ENCODE measurements around the gene VSTM2B.
"Not testable (repeated sequence)": the region's sequence is repeated elsewhere in the genome, so short reads cannot be mapped to it uniquely, and the experiment has no call there.

The VSTM2B gene

DNA sequence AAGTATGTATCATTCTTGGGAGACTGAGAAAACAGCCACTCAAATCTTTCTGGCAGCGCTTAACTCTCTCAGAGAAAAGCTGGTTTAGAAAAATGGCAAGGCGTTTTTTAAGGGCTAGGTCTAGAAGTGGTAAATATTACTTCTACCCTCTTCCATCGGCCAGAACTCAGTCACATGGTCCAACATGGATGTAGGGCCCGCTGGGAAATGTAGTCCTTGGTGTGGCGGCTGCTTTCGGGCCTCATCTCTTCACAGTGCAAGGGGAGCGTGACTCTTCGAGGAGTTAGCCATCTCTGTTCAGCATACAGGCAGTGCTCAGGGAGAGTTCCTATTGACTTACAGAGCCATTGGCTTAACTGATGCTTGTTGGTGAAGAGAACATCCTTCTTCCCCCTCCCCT, 6.3 kb downstream of the VSTM2B start:
- no peak for DNase-seq

DNA sequence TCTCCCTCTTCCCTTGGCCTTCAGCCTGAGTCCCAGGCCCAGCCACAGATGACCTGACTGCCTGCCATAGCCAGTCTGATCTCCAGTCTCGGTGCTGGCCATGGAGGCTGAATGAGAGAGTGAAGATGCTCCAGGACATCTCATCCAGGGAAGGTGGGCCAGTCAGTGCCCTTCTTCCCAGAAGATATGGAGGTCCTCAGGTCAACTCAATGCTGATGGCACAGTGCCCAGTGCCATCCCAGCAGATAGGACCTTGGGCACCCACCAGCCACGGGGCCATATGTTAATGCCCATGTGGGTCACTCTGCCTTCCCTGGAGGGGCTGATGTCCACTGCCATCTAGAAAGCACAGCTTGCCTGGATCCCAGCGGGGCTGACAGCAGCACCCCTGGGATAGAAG, 7.2 kb downstream of the VSTM2B start:
- no peak for DNase-seq

DNA sequence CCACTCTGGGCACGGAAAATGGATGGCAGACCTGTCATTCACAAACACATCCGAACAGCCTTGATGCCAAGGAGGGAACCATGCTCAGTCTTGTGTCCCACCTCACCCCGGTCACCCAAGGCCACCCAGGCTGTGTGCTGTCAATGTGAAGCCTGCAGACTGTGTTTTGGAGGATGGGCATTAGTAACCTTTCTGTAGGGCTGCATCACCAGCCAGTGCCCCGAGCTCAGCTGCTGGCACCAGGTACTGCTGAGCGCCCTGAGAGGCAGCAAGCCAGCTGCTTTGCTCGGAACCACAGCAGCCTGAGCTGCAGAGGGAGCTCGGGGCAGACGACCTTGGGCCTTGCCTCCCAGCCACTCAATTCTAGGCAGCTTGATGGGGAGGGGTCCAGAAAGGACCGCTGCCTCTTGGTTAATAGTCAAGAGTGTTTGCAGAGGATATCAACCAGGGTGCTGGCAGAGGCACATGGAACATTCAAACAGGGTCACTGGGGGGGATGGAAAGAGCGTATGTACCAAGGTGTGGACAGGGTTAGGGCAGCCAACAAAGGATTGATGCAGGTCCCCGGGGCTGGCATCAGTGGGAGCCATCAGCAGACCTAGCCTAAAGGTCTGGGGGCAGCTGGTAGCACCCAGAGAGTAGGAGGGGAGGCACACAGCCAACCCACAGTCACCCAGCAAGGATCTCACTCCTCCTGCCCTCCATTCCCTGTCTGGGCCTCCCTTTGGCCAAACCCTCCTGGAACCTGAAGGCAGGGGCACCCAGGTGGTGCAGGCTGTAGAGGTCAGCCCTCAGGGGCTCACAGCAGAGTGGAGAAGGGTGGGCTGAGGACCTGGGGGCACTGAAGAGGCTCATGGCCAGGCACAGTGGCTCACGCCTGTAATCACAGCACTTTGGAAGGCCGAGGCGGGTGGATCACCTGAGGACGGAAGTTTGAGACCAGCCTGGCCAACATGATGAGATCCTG, 8.1 kb downstream of the VSTM2B start:
- no peak for DNase-seq

DNA sequence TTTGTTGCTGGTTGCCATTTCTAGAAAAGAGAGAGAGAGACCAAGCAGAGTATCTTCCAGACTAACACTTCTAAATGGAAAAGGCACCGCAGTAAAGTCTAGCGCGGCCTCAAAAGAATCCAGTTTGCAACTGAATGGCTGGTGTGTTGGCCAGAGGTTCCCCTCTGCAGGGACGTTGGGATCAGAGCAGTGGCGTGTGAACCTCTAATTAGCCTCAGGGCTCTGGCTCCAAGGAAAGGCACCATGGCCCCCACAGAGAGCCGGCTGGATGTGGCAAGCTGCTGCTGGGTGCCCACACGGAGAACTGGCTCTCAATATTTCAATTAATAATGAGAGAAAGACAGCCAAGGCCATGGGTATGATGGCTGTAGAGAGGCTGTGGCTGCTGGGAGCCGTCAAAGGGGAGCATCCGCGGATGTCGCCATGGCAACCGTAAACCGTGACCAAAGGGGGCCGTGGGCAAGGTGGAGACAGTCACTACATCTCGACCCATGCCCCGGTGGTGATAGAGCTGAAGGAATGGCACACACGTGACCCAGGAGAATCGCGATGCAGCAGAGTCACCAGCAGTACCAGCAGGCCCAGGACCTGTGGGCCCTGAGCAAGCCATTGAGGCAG, 9.5 kb downstream of the VSTM2B start:
- DNase-seq, result no peak

DNA sequence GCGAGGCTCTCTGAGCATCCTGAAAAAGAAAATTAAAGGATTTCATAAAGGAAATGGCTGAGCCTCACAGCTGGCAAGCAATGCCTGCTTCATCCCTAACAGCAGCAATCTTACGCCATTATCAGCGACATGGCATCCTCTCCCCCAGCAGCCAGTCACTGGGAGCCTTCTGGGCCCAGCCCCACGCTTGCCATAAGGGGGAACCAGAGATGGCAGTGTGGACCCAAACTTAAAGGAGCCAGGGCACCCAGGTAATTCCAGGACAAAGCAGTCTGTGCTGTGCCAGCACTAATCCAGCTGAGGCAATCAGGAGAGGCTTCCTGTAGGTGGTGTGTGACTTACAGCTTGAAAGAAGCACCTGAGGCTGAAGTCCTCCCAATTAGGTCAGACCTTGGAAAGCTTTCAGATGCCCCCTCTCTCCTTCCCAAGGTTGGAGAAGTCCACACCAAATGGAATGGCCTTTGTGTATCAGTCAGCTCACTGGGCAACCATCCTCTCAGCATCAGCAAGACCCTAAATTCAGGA, 10.3 kb downstream of the VSTM2B start:
- DNase-seq, result no peak

DNA sequence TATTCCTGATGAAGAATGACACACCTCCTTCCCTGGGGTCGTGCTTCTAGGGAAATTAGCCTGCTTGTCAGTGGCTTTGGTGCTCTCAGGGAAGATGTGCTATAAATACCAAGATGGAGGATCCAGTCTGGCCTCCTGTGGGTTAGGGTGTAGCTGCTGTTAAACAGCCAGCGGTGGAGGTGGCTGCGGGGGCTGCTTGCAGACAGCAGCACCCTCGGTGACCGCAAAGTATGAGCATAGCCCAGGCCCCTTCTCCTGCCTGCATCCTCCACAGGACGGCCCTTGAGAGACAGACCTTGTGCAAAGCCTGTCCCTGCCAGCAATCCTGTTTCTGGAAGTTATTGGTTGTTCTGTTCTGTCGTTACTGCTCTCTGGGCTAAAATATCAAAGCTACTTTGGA, 11.4 kb downstream of the VSTM2B start:
- DNase-seq, result no peak

DNA sequence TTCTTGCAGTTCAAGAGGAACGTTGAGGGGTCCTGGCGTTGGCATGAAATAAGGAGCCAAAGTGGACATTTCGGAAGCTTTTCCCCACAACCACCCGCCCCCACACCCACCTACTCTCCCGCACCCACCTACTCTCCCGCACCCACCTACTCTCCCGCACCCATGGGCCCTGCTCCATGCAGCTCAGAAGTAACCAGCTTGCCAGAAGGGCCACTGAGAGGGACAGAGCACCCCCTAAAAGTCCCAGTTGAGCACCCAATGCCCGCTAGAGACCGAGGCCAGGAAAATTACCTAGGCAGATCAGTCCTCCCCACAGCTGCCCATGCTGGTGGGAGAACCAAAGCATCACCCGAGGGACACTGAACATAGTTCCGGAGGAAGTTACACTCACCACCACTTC, 11.8 kb downstream of the VSTM2B start:
- no peak for DNase-seq

DNA sequence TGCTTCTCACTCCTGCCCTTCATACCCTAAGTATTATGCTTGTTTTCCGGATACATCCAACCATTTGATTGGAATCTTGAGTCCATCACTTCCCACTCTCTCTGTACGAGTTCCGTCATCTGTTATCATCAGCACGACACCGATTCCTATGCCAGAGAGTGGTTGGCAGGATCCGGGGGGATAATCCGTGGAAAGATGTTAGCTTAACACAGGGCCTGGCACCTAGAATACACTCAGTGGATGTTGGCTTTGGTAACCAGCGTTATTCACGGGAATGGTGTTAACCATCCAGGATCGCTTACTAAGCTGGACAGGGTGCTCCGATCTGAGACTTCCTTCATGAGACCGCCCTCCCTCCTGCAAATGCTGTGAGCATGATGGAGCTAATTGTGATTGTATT, 12.4 kb downstream of the VSTM2B start:
- no peak for DNase-seq

DNA sequence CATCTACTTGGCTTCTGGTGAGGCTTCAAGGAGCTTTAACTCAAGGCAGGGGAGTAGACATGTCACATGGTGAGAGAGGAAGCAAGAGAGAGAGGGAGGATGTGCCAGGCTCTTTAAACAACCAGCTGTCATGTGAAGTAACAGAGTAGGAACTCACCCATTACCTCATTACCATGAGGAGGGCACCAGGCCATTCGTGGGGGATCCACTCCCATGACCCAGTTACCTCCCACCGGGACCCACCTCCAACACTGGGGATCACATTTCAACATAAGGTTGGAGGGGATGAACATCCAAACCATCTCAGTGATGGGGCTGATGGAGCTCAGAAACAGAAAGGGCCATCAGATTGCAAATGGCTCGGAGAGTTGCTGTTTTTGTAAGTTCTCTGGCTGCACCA, 12.9 kb downstream of the VSTM2B start:
- no peak for DNase-seq

DNA sequence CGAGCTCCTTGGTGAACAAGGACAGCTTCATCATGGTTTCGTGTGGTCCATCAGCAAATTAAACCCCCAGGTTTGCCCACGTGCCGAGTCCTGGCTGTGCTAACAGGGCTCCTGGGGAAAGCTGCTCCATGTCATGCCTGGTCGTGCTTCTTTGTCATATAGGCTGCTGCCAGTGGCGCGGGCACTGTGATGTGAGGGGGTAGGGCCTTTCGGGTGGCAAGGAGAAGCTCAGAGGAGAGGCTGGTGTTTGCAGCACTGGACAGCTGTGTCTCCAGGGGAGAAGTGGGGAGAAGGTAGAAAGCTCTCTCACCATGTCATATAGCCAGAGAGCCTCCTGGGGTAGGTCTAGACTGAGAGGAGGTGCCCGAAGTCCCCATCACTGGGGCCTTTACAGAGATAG, 13.3 kb downstream of the VSTM2B start:
- no peak for DNase-seq

DNA sequence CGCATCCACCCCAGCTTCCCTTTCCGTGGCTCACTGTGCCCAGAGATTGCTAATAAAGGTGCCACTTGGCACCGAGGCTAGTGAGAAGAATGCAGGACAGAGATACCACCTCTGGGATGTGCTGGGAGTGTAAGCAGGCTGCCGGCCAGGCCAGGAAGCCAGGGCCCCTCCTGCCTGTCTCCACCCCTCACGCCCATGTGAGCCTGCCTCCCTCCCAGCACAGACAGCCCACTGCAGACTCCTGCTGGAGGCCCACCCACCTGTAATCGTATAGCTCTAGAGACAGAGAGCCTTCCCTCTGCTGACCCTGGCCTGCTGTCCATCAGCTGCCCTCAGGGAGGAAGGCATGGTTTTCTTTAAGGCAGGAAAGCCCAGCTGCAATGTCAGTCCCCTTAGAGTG, 13.9 kb downstream of the VSTM2B start:
- no peak for DNase-seq

DNA sequence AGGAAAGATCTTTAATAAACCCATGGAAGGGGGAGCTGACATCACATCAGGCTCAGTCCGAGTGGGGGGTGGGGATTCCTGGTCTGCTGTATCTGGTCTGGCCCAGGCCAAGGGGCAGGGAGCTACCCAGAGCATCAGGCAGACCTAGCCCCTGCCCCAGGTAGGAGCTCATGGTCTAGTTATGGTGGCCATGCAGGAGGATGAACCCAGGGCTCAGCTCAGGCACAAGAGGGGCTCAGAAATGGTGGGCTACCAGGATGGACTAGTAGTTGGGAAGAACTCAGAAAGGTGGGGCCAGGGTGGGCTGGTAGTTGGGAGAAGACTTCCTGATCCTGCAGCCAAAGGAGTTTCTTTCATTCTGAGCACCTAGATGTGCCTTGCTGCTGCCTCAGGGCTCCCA, 14.3 kb downstream of the VSTM2B start:
- no peak for DNase-seq

DNA sequence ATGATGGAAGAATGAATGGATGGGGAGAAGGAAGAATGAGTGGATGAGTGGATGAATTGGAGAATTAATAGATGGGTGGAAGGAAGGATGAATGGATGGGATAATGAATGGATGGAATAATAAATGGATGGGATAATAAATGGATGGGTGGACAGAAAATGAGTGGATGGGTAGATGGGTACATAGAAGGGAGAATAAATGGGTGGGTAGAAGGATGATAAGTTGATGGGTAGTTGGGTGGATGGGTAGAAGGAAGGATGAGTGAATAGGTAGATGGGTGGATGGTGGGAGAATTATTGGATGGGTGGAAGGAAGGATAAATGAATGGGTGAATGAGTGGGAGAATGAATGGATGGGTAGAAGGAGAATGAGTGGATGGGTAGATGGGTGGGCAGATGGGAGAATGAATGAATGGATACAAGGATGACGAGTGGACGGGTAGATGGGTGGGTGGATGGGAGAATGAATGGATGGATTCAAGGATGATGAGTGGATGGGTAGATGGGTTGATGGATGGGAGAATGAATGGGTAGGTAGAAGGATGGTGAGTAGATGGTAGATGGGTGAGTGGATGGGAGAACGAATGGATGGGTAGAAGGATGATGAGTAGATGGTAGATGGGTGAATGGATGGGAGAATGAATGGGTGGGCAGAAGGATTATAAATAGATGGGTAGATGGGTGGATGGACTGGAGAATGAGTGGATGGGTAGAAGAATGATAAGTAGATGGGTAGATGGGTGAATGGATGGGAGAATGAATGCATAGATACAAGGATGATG, 15.9 kb downstream of the VSTM2B start:
- no peak for DNase-seq

DNA sequence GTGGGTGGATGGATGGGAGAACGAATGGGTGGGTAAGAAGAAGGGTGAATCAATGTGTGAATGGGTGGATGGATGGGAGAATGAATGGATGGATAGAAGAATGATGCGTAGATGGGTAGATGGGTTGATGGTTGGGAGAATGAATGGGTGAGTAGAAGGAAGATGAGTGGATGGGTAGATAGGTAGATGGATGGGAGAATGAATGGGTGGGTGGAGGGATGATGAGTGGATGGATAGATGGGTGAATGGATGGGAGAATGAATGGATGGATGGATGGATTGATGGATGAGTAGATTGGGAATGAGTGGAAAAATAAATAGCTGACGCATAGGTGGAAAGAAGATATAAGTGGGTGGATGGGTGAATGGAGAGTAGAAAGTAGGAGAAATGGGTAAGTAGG, 16.5 kb downstream of the VSTM2B start:
- no peak for DNase-seq

DNA sequence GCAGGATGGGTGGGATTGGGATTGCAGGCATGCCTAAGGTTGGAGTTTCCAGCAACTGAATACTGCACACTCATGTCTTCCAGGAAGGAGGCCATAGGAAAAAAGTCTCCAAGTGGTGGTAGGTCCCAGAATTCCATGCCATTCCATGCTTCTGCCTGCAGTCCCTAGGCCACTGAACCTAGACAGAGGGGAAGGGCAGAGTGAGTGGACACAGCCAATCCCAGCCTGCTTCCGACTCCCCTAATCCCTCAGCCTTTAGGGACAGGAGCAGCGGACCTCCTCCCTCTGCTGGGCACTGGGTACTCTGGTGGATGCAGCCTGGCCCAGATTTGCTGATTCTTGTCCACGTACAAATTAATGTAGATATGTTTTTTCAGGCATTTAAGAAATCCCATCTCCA, 17.0 kb downstream of the VSTM2B start:
- no peak for DNase-seq

DNA sequence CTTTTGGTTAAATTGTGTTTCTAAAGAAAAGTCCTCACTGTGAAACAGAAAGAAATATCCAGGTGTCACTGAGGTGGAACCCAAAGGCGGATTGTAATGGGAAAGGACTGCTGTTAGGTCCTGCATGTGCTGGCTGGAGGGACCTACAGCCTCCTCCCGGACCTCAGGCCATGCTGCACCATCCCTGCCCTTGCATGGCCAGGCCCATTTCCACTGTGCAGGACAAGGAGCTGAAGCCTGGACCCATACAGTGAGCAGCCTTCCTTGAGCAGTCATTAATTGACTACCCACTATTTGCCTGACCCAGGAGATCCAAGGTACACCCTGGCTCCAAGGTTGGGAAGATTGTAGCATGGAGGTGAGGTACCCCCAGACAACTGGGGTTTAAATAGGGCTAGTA, 17.6 kb downstream of the VSTM2B start:
- DNase-seq, result no peak

DNA sequence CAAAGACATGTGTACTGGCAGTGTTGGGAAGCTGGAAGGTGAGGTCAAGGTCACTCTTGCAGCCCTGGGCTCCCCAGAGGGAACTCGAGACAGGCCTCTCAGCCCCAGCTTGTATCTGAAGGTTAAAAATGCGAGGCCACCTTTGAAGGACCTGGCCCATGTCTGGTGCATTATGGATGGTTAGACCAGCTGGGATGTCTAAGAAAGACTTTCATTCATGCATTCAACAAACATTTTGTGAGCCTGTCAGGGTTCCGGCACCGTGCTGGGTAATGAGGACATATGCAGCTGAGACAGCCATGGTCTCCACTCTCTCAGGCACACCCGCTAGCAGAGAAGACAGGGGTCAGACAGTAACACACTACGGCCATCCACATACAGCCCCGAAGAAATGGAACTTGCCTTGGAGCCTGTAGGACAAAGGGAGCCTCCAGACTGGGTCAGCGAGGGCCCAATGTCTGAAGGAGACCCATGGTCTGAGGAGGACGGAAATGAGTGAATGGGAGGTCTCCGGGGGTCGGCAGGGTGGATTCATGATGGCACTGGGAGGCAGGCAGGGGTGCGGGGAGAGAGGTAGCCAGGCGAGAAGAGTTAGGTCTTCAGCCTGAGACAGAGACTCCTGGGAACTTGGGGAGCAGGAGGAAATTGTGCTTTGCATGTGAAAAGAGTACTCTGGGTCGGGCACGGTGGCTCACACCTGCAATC, 19.0 kb downstream of the VSTM2B start:
- DNase-seq, result no peak

DNA sequence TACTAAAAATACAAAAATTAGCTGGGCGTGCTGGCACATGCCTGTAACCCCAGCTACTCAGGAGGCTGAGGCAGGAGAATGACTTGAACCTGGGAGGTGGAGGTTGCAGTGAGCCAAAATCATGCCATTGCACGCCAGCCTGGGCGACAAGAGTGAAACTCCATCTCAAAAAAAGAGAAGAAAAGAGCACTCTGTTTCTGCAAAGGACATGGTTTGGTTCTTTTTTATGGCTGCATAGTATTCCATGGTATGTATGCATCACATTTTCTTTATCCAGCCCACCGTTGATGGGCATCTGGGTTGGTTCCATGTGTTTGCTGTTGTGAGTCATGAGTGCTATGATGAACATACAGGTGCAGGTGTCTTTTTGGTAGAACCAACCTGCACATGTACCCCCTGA, 19.7 kb downstream of the VSTM2B start:
- not testable (repeated sequence) for DNase-seq

DNA sequence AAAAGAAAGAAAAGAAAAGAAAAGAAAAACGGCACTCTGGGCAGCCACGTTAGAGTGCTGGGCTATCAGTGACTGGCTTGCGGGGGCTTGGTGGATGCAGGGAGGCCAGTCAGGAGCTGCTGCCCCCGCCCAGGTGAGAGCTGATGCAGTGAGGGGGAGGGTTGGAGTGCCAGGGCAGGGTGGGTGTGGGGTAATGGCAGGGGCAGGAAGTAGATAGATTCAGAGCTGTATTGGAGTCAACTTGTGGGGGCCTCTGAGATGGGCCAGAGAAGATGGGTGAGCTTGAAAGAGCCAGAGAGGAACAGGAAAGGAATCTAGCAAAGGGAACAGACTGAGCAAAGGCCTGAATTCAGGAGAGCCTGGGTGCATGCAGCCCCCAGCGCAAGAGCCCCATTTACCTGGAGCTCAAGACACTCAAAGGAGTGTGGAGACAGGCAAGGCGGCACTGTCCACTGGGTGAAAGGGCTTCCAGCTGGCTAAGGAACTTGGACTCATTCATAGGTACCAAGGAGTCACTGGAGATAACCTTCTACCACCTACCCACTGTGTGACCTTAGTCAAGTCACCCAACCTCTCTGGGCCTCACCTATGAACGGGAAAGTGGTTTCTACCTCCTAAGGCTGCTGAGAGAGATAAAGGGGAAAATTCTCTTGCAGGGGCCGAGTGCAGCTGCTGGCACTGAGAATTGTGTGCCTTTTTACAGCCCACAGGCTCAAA, 20.2 kb downstream of the VSTM2B start:
- DNase-seq, result no peak

DNA sequence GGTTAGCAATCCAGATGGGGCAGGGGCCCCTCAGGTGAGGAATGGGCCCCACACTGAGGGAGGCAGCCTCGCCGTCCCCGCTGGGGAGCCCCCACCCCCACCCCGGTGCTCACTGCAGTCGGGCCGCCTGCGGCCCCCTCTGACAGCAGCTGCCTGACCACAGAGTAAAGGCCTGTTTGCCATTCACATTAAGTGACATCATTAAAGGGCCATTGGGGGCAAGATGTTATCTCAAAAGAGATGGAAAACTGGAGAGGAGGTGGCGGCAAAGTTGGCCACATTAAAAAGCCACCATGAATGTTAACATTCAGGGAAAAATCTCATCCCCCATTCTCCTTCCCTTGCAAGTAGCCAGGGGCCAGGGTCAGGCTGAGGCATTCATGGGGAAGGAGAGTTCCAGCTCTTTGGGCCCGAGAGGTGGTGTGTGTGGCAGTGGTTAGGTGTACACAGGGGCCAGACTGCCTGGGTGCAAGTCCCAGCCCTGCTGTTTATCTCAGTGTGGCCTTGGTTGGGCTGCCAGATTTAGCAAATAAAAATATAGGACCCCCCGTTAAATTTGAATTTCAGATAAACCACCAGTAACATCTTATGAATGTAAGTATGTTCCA, 20.9 kb downstream of the VSTM2B start:
- DNase-seq, result no peak

DNA sequence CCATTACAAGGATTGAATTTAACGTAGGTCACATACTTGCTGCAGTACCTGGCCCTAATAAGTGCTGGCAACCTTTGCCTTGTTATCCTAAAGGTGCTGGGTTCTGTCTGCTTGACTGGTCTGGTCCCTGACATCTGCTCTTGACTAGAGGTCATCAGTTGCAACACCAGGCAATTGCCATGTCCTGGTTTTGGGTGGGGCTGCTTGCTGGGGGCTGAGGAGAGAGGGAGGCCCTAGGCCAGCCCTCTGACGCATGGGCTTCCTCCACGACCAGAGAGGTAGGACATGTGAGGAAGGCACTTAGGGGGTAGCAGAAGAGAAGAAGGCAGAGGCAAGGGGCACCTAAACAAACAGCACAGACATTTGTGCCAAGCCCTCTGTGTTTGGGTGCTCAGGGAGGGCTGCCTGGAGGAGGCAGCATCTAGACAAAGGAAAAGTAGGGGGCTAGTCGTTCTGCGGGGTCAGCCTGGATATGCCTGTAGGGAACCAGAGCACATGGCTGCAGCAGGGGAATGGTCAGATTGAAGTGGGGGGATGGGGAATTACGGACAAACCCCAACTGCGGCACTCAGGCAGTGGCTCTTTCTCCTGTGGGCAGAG, 21.7 kb downstream of the VSTM2B start:
- DNase-seq, result no peak

Measured in OCI-M1 (cell line).